Liver (tissue), 9 donors: ENCODE measurements around the gene NDUFA5. TPM values are rescaled to one million over a fixed set of nuclear protein-coding genes. Genes with fewer than 3 reads are reported as not detected.

Experiments used
- DNase-seq: peaks from one replicate; pipeline ENCODE4 v3.0.0-alpha.2; 2017; ENCODE audit warnings: low spot score
- H3K27ac ChIP-seq, 2 donors: one replicate each; pipeline ENCODE4 v1.7.0; 2013; ENCODE audit warnings: inconsistent platforms in 2 of 2, low read length in 2 of 2, control low read depth in 1 of 2, low read depth in 1 of 2, mild to moderate bottlenecking in 1 of 2
- H3K27me3 ChIP-seq, 4 donors: one replicate each; pipeline versions ENCODE4 v1.6.1 to v1.7.0; 2013; ENCODE audit warnings: low read length in 3 of 4, inconsistent platforms in 1 of 4, mild to moderate bottlenecking in 1 of 4, moderate library complexity in 1 of 4; ENCODE audit not compliant: control insufficient read depth in 4 of 4, insufficient read depth in 4 of 4
- H3K36me3 ChIP-seq, 4 donors: one replicate each; pipeline versions ENCODE4 v1.6.1 to v1.7.0; 2013; ENCODE audit warnings: low read length in 3 of 4, mild to moderate bottlenecking in 3 of 4, low read depth in 1 of 4, moderate library complexity in 1 of 4; ENCODE audit not compliant: control insufficient read depth in 4 of 4, insufficient read depth in 3 of 4
- H3K4me1 ChIP-seq, 4 donors: one replicate each; pipeline versions ENCODE4 v1.6.1 to v1.7.0; 2013; ENCODE audit warnings: low read length in 3 of 4, mild to moderate bottlenecking in 3 of 4, moderate library complexity in 1 of 4; ENCODE audit not compliant: control insufficient read depth in 4 of 4, insufficient read depth in 4 of 4
- H3K4me3 ChIP-seq, 3 donors: one replicate each; pipeline versions ENCODE4 v1.6.1 to v1.7.0; 2013; ENCODE audit warnings: low read length in 3 of 3, control low read depth in 1 of 3, low read depth in 1 of 3, mild to moderate bottlenecking in 1 of 3
- H3K9ac ChIP-seq, 2 donors: one replicate each; pipeline ENCODE4 v1.7.0; 2013; ENCODE audit warnings: low read length in 2 of 2, mild to moderate bottlenecking in 2 of 2, moderate library complexity in 2 of 2, control low read depth in 1 of 2, low read depth in 1 of 2
- H3K9me3 ChIP-seq, 4 donors: one replicate each; pipeline versions ENCODE4 v1.6.1 to v1.7.0; 2013; ENCODE audit warnings: low read length in 3 of 4; ENCODE audit not compliant: control insufficient read depth in 4 of 4
- EGR1 ChIP-seq, 2 donors: IDR thresholded peaks; 2 replicates each; pipeline ENCODE4 v1.6.1; 2016 to 2018; ENCODE audit warnings: antibody characterized with exemption in 2 of 2, low read depth in 2 of 2
- FOXA1 ChIP-seq: IDR thresholded peaks from 2 replicates; pipeline ENCODE4 v1.6.1; 2016; ENCODE audit warnings: antibody characterized with exemption
- GABPA ChIP-seq, 2 donors: IDR thresholded peaks in 1 of 2; conservative IDR thresholded peaks in 1 of 2; 2 replicates each; pipeline ENCODE4 v1.6.1; 2016; ENCODE audit warnings: antibody characterized with exemption in 2 of 2, mild to moderate bottlenecking in 1 of 2, moderate library complexity in 1 of 2
- HNF4A ChIP-seq, 2 donors: conservative IDR thresholded peaks; 2 replicates each; pipeline ENCODE4 v1.6.1; 2016; ENCODE audit warnings: antibody characterized with exemption in 2 of 2, mild to moderate bottlenecking in 2 of 2
- HNF4G ChIP-seq: IDR thresholded peaks from 2 replicates; pipeline ENCODE4 v1.6.1; 2016; ENCODE audit warnings: antibody characterized with exemption
- JUND ChIP-seq, 2 donors: IDR thresholded peaks; 2 replicates each; pipeline ENCODE4 v1.6.1; 2016; ENCODE audit warnings: antibody characterized with exemption in 2 of 2
- NR2F2 ChIP-seq: IDR thresholded peaks from 2 replicates; pipeline ENCODE4 v1.6.1; 2016; ENCODE audit warnings: antibody characterized with exemption
- RAD21 ChIP-seq, 2 donors: IDR thresholded peaks; 2 replicates each; pipeline ENCODE4 v1.6.1; 2016; ENCODE audit warnings: antibody characterized with exemption in 2 of 2, mild to moderate bottlenecking in 2 of 2
- RXRA ChIP-seq, 2 donors: IDR thresholded peaks; 2 replicates each; pipeline ENCODE4 v1.6.1; 2017 to 2018; ENCODE audit warnings: antibody characterized with exemption in 2 of 2, mild to moderate bottlenecking in 1 of 2
- SP1 ChIP-seq: IDR thresholded peaks from 2 replicates; pipeline ENCODE4 v1.6.1; 2018; ENCODE audit warnings: antibody characterized with exemption, mild to moderate bottlenecking
- TAF1 ChIP-seq: conservative IDR thresholded peaks from 2 replicates; pipeline ENCODE4 v1.6.1; 2016; ENCODE audit warnings: antibody characterized with exemption, mild to moderate bottlenecking
- YY1 ChIP-seq: IDR thresholded peaks from 2 replicates; pipeline ENCODE4 v1.6.1; 2016; ENCODE audit warnings: antibody characterized with exemption, mild to moderate bottlenecking
- WGBS: extraction: QIAGEN DNeasy Blood & Tissue Kit; methylation state at CpG from one replicate; pipeline ENCODE4 v1.1.7; 2013; 5-methylcytosine and 5-hydroxymethylcytosine counted together
- polyA plus RNA-seq, 2 donors: library from polyadenylated mRNA; stranded (reverse) in 1 of 2; unstranded in 1 of 2; fragments of 200-250 nt in 1 of 2; fragments of >200 nt in 1 of 2; fragmentation: Nextera tagmentation in 1 of 2; extraction: Ambion mirVana in 1 of 2; gene quantifications; one replicate each; pipeline versions ENCODE4 v1.2.1 to v1.2.3, GENCODE V29; 2013 to 2015
- total RNA-seq, 2 donors: library from RNA; depleted of rRNA; stranded (reverse); fragments of >200 nt; gene quantifications; one replicate each; pipeline ENCODE4 v1.2.3, GENCODE V29; 2014
- TF ChIP-seq, protein P1 (sequence below): IDR thresholded peaks from 2 replicates; pipeline ENCODE4 v1.6.1; 2016; ENCODE audit warnings: antibody characterized with exemption
- TF ChIP-seq, protein P2 (sequence below): fragments of 150-350 bp; IDR thresholded peaks from 2 replicates; pipeline ENCODE4 v1.5.1; 2017; ENCODE audit warnings: improper control_type of control experiment, low read depth, low read length; ENCODE audit not compliant: missing input control
- TF ChIP-seq, protein P3 (sequence below): IDR thresholded peaks from 2 replicates; pipeline ENCODE4 v1.6.1; 2016; ENCODE audit warnings: antibody characterized with exemption
- TF ChIP-seq, protein P4 (sequence below): IDR thresholded peaks from 2 replicates; pipeline ENCODE4 v1.6.1; 2016; ENCODE audit warnings: antibody characterized with exemption, mild to moderate bottlenecking
- TF ChIP-seq, protein P5 (sequence below): IDR thresholded peaks from 2 replicates; pipeline ENCODE4 v1.6.1; 2016; ENCODE audit warnings: antibody characterized with exemption
- donor health status: healthy.
- donor health status: healthy.
- donor health status: healthy.
- donor health status: healthy.
- donor health status: healthy.

NDUFA5 gene
- total and polyA plus RNA-seq, 4 donors = 27.4 to 102 (median 34.4) TPM

DNA sequence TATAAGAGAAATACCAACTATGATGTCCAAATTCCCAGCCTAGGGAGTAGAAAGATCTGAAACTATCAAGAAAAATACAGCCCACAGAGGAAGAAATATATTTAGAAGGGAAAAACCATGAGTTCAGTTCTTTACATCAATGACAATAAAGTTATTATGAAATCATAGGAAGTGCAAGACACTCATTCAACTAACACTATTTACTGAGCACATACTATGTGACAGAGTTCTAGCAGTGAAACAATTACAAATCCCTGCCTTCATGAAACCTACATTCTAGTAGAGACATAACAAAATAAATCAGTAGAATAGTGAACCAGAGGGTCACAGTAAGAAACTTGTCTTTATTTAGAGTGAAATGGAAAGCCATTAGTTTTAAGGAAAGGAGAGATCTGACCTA, 2.1 kb downstream of the NDUFA5 start:
- peaks cover 1 to 25% (median 7%) of the 10 kb centered on the region in 4 donors for H3K4me1 ChIP-seq
- TF ChIP-seq, protein P1, sequence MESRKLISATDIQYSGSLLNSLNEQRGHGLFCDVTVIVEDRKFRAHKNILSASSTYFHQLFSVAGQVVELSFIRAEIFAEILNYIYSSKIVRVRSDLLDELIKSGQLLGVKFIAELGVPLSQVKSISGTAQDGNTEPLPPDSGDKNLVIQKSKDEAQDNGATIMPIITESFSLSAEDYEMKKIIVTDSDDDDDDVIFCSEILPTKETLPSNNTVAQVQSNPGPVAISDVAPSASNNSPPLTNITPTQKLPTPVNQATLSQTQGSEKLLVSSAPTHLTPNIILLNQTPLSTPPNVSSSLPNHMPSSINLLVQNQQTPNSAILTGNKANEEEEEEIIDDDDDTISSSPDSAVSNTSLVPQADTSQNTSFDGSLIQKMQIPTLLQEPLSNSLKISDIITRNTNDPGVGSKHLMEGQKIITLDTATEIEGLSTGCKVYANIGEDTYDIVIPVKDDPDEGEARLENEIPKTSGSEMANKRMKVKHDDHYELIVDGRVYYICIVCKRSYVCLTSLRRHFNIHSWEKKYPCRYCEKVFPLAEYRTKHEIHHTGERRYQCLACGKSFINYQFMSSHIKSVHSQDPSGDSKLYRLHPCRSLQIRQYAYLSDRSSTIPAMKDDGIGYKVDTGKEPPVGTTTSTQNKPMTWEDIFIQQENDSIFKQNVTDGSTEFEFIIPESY = no peak
- TF ChIP-seq JUND (IDR thresholded peaks at IDR 0.05) = no peak
- no peak for TF ChIP-seq SP1
- no peak for TF ChIP-seq GABPA (IDR thresholded peaks at IDR 0.05 in 1 of 2, conservative IDR thresholded peaks at IDR 0.05 in 1 of 2)
- TF ChIP-seq, protein P2, sequence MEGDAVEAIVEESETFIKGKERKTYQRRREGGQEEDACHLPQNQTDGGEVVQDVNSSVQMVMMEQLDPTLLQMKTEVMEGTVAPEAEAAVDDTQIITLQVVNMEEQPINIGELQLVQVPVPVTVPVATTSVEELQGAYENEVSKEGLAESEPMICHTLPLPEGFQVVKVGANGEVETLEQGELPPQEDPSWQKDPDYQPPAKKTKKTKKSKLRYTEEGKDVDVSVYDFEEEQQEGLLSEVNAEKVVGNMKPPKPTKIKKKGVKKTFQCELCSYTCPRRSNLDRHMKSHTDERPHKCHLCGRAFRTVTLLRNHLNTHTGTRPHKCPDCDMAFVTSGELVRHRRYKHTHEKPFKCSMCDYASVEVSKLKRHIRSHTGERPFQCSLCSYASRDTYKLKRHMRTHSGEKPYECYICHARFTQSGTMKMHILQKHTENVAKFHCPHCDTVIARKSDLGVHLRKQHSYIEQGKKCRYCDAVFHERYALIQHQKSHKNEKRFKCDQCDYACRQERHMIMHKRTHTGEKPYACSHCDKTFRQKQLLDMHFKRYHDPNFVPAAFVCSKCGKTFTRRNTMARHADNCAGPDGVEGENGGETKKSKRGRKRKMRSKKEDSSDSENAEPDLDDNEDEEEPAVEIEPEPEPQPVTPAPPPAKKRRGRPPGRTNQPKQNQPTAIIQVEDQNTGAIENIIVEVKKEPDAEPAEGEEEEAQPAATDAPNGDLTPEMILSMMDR = no peak
- H3K36me3 ChIP-seq = peaks cover 3 to 8% (median 6%) of the 10 kb centered on the region in 4 donors
- no peak overlapping the region for H3K9ac ChIP-seq
- no peaks in the 10 kb centered on the region for H3K9me3 ChIP-seq
- no peaks in the 10 kb centered on the region for H3K27me3 ChIP-seq
- H3K27ac ChIP-seq = no peak overlapping the region
- no peak for DNase-seq
- H3K4me3 ChIP-seq = no peak overlapping the region

DNA sequence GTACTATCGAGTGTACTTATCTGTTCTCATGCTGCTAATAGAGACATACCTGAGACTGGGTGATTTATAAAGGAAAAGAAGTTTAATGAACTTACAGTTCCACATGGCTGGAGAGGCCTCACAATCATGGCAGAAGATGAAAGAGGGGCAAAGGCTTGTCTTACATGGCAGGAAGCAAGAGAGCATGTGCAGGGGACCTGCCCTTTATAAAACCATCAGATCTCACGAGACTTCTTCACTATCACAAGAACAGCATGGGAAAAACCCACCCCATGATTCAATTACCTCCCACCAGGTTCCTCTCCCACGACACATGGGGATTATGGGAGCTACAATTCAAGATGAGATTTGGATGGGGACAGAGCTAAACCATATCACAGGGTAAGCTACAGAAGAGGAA, 4.5 kb downstream of the NDUFA5 start:
- Histone ChIP-seq H3K27me3 (no peaks in the 10 kb centered on the region), H3K9ac (no peak overlapping the region), H3K4me1 (peaks cover 1 to 24% (median 7%) of the 10 kb centered on the region in 4 donors), H3K27ac (no peak overlapping the region), H3K4me3 (no peak overlapping the region), H3K9me3 (no peaks in the 10 kb centered on the region), H3K36me3 (peaks cover 5 to 22% (median 13%) of the 10 kb centered on the region in 4 donors)
- TF ChIP-seq GABPA (IDR thresholded peaks at IDR 0.05 in 1 of 2, conservative IDR thresholded peaks at IDR 0.05 in 1 of 2) (no peak), RAD21 (IDR thresholded peaks at IDR 0.05) (no peak), HNF4A (conservative IDR thresholded peaks at IDR 0.05) (no peak), RXRA (IDR thresholded peaks at IDR 0.05) (no peak), NR2F2 (no peak), YY1 (no peak), FOXA1 (no peak), HNF4G (no peak), SP1 (no peak), TAF1 (no peak), EGR1 (IDR thresholded peaks at IDR 0.05; ENCODE audit: low read depth in 2 of 2) (no peak), JUND (IDR thresholded peaks at IDR 0.05) (no peak)
- TF ChIP-seq, protein P1 = no peak
- TF ChIP-seq, protein P3, sequence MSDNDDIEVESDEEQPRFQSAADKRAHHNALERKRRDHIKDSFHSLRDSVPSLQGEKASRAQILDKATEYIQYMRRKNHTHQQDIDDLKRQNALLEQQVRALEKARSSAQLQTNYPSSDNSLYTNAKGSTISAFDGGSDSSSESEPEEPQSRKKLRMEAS = no peak
- TF ChIP-seq, protein P4, sequence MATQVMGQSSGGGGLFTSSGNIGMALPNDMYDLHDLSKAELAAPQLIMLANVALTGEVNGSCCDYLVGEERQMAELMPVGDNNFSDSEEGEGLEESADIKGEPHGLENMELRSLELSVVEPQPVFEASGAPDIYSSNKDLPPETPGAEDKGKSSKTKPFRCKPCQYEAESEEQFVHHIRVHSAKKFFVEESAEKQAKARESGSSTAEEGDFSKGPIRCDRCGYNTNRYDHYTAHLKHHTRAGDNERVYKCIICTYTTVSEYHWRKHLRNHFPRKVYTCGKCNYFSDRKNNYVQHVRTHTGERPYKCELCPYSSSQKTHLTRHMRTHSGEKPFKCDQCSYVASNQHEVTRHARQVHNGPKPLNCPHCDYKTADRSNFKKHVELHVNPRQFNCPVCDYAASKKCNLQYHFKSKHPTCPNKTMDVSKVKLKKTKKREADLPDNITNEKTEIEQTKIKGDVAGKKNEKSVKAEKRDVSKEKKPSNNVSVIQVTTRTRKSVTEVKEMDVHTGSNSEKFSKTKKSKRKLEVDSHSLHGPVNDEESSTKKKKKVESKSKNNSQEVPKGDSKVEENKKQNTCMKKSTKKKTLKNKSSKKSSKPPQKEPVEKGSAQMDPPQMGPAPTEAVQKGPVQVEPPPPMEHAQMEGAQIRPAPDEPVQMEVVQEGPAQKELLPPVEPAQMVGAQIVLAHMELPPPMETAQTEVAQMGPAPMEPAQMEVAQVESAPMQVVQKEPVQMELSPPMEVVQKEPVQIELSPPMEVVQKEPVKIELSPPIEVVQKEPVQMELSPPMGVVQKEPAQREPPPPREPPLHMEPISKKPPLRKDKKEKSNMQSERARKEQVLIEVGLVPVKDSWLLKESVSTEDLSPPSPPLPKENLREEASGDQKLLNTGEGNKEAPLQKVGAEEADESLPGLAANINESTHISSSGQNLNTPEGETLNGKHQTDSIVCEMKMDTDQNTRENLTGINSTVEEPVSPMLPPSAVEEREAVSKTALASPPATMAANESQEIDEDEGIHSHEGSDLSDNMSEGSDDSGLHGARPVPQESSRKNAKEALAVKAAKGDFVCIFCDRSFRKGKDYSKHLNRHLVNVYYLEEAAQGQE = no peak
- TF ChIP-seq, protein P5, sequence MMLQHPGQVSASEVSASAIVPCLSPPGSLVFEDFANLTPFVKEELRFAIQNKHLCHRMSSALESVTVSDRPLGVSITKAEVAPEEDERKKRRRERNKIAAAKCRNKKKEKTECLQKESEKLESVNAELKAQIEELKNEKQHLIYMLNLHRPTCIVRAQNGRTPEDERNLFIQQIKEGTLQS = no peak
- DNase-seq = no peak
- WGBS = 94% methylated on average over 3 of the region's 3 CpGs
